NB4 (cell line): ENCODE results near the gene CCSER1.

Experiments
- MYC ChIP-seq: IDR thresholded peaks from 2 replicates; pipeline ENCODE4 v1.6.1; 2011; ENCODE audit warnings: low read depth, low read length
- POLR2A ChIP-seq: IDR thresholded peaks from 2 replicates; pipeline ENCODE4 v1.6.1; 2011; ENCODE audit warnings: mild to moderate bottlenecking; ENCODE audit not compliant: insufficient read length; ENCODE audit errors: extremely low read depth
- TF ChIP-seq, protein P1 (sequence below): IDR thresholded peaks from one replicate; pipeline ENCODE4 v1.5.1; 2012; ENCODE audit warnings: low read depth, low read length
- TF ChIP-seq, protein P2 (sequence below): IDR thresholded peaks from 2 replicates; pipeline ENCODE4 v1.6.1; 2011; ENCODE audit warnings: low read depth, low read length

DNA sequence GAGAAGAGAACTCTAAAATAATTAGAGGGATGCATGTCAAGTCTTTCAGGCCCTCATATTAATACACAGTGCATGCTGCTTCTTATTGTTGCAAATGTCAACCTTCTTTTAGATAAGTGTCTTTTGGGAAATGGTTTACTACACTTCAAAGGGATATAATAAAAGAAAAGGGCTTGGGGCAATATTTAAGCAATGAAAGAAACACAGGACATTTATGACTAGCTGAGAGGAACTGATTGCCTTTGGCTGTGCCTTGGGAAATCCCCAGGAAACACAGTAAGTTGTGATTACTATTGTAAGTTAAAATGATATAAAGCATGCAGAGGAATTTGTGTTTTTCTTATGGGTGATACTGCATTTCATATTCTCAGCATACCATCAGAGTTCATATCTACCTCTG lies 1140.3 kb downstream of the CCSER1 start:
- TF ChIP-seq POLR2A (no peak), MYC (no peak)
- TF ChIP-seq, protein P1, sequence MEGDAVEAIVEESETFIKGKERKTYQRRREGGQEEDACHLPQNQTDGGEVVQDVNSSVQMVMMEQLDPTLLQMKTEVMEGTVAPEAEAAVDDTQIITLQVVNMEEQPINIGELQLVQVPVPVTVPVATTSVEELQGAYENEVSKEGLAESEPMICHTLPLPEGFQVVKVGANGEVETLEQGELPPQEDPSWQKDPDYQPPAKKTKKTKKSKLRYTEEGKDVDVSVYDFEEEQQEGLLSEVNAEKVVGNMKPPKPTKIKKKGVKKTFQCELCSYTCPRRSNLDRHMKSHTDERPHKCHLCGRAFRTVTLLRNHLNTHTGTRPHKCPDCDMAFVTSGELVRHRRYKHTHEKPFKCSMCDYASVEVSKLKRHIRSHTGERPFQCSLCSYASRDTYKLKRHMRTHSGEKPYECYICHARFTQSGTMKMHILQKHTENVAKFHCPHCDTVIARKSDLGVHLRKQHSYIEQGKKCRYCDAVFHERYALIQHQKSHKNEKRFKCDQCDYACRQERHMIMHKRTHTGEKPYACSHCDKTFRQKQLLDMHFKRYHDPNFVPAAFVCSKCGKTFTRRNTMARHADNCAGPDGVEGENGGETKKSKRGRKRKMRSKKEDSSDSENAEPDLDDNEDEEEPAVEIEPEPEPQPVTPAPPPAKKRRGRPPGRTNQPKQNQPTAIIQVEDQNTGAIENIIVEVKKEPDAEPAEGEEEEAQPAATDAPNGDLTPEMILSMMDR = no peak
- TF ChIP-seq, protein P2, sequence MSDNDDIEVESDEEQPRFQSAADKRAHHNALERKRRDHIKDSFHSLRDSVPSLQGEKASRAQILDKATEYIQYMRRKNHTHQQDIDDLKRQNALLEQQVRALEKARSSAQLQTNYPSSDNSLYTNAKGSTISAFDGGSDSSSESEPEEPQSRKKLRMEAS = no peak
